ENCODE results near the gene ITPK1.
A peak's percentile ranks its signal among the peaks of the same experiment; 100 is the strongest.

Gene ITPK1

DNA sequence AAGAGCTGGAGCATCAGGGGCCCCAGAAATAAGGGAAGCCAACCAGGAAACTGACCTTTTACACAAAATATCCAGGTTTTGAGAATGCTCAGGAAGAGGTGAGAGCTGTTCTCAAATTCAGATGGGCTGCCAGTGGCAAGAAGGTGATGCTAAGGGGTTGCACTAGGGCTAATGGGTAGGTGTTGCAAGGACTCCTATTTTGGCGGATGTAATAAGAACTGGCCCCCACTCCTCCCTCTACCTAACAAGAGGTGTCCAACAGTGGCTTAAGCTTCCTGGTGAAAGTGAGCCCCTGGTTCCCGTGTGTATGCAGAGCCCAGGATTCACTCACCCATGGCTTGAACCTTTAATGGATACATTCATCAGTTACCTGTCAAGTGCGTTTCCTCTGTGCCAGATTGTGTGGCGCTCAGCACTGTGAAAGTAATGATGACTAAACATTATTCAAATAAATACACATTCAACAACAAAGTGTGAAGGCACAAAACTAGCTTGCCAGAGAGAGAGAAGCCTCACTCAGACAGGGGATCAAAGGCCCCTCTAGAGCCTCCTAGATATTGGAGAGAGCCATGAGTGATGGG lies 193.5 kb downstream of the ITPK1 start:
- no peak for DNase-seq (ENCODE audit: low spot score)

DNA sequence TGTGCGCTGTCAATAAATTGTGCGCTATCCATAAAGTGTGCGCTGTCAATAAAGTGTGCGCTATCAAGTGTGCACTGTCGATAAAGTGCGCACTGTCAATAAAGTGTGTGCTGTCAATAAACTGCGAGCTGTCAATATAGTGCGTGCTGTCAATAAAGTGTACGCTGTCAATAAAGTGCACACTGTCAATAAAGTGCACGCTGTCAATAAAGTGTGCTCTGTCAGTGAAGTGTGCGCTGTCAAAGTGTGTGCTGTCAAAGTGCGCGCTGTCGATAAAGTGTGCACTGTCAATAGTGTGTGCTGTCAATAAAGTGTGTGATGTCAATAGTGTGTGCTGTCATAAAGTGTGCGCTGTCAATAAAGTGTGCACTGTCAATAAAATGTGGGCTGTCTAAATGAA lies 195.7 kb downstream of the ITPK1 start:
- no peak for DNase-seq (ENCODE audit: low spot score)

DNA sequence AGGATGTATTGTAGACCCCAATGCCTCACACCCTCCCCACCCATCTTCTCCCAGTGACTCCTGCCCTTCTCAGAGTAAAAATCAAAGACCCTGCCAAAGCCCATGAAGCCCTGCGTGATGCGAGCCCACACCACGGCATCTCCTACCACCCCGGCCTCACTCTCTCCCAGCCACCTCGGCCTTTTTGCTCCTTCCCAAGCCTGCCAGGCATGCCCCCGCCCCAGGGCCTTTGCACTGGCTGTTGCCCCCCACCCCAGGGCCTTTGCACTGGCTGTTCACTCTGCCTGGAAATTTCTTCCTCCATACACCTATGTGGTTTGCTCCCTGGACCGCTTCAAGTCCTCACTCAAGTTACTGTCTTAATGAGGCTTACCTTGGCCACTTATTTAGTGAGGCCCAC lies 197.8 kb downstream of the ITPK1 start:
- DNase-seq (ENCODE audit: low spot score), result no peak

DNA sequence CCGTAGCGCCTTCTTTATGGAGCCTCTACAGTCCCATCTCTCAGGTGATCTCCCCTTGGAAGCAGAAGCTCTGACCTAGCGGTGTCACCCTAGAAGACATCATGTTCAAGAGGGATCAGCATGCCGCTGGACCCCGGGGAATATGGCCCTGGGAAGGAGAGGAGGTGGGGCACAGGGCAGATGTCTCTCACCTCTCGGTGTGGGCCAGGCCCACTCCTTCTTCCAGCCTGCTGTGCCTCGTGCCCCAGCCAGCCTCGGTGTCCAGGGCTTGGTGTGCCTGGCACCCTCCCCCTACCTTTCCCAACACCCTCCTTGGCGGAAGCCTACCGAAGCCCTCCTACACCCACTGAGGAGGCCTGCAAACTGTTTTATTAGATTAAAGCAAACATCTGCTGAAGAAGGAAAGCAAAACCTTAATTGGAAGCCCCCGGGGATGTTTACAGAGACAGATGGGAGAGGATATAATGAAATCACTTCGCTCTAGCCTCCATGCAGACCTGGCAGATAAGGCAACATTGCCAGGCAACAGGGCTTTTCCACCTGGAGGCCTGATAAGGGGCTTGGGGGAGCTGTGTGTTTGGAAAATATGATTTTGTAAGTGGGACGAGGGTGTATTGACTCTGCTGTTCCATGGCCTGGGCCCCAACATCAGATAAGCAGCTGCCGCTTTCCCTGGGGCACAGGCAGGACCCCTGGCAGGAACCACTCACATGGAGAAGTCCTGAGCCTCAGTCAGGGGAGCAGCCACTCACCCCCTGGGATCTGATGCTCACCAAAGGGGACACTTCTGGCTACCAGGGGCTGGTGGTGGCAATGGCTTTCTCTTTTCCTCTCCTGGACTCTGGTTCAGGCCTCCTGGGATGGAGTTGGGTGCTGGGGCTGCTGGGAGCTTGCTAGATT lies 198.4 kb downstream of the ITPK1 start:
- DNase-seq (ENCODE audit: low spot score), result no peak

DNA sequence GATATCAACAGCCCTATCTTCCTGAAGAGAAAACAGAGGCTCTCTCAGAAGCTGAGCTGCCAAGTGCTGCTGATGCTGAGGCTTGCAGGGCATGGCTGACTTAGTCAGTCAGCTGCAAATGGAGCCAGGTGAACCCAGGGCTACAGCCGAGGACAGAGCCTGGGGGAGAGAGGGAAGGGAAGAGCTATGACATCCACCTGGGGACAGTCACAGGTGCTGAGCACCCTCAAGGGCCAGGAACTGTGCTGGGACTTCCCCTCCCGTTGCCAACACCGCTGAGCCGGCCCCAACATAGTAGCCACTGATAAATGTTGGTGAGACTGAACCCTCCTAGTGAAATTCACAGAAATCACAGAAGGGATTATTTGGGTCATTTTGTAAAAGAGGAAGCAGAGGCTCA lies 199.5 kb downstream of the ITPK1 start:
- DNase-seq (ENCODE audit: low spot score), result no peak

DNA sequence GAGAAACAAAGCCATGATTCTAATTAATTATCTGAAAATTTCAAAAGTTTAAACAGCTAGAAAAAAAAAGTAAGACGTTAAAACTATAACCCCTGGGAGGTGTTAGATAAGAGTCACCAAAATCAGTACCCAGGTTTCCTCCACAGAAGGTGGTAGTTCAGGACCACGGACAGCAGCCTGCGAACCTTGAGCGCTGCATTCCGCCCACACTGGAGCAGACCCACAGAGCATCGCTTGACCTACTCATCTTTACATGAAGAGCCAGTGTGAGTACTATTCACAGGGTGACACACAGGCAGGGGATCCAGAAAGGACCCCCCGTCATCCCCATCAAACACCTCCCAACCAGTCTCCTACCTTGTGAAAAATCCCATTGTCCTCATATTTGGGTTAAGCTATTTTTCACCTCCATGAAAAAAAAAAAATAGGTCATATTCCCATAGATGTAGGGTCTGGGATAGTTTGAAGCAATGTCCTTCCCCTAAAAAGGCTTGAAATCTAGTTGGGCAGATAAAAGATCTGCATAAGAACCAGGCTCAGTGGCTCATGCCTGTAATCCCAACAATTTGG lies 201.6 kb downstream of the ITPK1 start:
- DNase-seq (ENCODE audit: low spot score), result peak; percentile 17

DNA sequence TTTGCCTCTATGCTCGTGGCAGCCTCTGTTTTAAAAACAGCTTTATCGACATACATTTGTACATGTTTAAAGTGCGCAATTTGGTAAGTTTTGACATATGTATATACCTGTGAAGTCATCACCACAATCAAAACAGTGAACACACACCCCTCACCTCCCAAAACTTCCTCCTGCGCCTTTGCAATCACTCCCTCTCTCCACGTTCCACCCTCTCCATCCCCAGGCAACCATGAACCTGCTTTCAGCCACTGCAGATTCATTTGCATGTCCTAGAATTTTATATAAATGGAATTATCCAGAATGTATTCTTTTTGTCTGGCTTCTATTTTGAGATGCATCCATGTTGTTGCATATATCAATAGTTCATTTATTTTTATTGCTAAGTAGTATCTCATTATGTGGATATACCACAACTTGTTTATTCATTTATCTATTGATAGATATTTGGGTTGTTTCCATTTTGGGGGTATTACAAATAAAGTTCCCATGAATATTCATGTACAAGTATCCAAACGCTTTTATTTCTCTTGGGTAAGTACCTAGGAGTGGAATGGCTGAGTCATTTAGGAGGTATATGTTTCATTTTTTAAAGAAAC lies 208.3 kb downstream of the ITPK1 start:
- DNase-seq (ENCODE audit: low spot score), result no peak

DNA sequence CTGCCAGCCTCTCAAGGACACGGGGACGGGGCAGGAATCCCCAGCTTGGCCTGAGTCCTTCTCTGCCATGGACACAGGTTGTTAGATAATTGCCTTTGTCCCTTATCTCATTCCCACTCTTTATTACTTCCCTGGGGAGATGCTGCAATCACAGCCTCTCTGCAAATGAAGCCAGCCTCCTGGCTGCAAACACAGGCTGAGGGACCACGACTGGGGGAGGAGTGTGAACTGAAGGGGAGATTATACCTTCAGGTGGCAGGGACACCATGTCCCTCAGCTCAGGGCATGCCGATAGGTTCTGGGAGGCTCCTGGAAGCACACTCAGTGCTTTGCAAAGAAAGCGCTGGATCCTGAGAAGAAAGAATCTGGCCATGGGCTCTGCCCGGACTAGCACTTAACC lies 208.9 kb downstream of the ITPK1 start:
- no peak for DNase-seq (ENCODE audit: low spot score)

DNA sequence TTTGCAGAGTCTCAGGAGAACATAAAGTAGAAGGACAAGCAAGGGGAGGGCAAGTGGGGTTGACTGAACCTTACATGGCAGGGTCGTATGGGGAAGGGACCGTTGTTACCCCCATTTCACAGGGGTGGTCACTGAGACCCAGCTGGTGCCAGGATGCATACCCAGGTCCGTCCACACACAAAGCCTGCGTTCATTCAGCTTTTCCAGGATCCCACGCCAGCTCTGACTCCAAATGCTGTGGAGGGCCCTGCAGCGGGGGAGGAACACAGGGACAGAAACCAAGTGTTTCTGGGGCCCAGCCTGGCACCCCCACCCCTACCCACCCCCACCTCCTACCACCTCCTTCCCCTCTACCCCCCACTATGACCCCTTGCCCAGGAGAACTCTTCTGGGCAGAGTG lies 209.3 kb downstream of the ITPK1 start:
- no peak for DNase-seq (ENCODE audit: low spot score)

DNA sequence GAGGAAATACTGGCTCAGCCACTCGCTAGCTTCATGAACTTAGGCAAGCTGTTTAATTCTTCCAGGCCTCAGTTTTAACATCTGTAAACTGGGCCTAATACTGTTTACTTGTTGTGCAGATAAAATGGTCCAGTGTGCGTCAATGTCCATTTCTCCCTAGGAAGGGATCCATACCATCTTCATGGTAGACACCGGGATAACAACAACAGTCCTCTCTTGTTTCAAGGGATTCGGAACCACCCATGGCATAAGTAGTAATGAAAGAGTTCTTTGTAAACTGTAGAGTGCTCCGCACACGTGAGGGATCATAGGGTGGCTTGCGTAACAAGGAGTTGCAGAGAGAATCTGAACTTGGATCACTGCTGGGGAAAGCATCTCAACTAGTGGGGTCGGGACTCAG lies 210.1 kb downstream of the ITPK1 start:
- DNase-seq (ENCODE audit: low spot score), result no peak

DNA sequence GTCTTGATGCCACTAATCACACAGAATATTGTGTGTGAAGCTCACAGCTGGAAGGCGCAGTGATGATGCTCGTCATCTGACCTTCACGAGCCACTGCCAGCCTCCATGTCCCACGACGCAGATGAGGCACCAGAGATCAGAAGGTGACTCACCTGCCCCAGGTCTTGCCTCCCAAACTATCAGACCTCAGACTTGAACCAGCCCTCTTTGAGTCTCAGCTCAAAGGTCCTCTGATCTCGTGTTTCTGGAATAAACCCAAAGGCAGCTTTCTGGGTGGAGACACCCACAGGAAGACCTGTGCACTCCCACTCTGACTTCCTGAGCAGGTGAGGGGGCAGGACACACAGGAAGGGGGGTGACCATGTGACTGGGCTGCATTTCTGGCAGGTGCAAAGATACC lies 212.4 kb downstream of the ITPK1 start:
- no peak for DNase-seq (ENCODE audit: low spot score)

DNA sequence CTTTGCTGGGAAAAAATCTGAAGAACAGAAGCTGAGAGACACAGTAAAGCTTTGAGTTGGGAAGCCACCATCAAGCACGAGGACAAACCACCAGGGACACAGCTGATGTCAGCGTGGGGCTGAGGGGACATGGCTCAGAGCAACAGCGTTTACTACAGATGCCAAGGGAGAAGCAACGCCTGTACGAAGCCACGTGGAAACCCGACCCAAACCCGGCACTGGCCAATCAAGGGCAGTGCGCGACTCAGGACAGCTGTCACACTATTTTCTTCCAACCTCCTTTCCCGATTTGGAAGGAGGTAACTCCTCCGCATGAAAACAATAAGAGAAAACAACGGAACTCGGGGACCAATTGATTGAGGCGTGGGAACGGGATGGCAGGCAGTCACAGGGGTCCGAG lies 213.0 kb downstream of the ITPK1 start:
- DNase-seq (ENCODE audit: low spot score), result no peak

DNA sequence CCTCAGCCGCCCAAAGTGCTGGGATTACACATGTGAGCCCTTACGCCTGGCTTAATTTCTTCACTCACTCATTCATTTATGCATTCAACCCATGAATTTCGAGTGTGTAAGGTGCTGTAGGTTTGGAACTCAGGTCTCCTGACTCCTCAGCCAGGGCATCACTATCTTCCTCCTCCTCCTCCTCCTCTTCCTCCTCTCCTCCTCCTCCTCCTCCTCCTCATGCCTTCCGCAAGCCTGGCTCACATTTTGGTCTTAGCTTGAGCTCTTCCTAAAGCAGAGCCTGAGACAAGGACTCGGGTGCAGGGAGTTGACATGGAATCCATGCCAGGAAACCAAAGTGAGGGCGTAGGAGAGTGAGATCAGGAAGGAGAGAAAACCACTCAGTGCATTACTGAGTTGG lies 213.5 kb downstream of the ITPK1 start:
- no peak for DNase-seq (ENCODE audit: low spot score)

DNA sequence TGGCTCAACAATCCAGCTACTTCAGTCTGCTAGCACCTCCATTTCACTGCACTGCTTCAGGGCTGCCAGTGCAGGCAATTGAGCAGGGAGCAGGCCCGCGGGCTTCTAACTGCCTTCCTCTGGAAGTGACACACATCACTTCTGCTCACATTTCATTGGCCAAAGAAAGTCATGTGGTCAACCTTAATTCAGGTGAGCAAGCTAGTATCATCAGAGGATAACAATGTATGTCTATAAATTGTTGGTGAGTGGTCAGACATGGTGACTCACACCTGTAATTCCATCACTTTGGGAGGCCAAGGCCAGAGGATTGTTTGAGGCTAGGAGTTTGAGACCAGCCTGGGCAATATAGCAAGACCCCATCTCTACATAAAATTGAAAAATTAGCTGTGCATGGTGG lies 215.1 kb downstream of the ITPK1 start:
- no peak for DNase-seq (ENCODE audit: low spot score)

DNA sequence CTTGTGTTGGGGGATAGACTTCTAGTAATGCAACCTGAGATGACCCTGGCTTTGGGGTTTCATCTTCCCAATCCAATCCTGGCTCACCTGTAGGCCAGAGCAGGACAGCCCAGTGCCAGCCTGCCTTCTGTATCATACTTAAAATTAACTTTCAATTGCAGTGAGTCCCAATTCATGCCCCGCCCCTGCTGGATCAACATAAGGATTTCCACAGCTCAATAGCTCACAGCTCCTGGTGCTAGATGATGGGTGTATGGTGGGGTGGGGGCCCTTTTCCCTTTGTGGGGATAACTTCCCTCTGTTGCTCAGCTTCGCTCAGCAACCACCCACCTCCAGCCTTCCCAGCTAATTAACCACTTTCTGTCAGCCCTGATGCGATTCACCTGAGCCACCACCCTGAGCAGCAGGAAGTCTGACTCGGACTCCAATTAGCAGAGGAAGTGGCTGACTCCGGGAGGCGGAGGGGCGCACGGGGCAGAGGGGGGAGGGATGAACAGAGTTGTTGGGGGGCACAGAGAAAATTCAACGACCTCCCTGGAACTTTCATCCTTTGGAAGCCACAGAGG lies 217.1 kb downstream of the ITPK1 start:
- no peak for DNase-seq (ENCODE audit: low spot score)

DNA sequence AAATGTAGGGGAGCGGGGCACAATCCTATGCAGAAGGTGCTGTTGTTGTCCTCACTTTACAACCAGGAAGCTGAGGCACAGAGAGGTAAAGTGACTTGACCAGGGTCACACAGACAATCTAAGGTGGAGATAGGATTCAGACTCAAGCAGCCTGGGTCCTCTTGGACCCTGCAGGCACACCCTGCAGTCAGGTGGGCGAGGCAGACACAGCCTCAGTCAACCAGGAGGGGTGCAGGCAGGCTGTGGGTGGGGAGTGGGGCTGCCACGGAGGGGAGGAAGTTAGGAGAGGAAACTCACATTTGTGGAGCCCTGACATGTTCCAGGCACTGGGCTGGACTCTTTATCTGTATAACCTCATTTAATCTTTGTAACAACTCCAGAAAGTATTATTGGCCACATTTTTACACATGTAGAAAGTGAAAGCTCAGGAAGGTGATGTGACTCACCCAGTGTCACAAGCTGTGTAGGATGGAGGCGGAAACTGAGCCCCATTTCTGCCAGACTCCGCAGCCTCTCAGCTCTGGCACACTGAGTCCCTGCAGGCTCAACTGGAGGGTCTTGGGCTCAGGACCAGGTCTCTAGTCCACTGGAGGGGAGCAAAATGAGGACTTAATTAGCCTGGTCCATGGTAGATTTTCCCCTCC lies 217.7 kb downstream of the ITPK1 start:
- DNase-seq (ENCODE audit: low spot score), result peak; percentile 68

DNA sequence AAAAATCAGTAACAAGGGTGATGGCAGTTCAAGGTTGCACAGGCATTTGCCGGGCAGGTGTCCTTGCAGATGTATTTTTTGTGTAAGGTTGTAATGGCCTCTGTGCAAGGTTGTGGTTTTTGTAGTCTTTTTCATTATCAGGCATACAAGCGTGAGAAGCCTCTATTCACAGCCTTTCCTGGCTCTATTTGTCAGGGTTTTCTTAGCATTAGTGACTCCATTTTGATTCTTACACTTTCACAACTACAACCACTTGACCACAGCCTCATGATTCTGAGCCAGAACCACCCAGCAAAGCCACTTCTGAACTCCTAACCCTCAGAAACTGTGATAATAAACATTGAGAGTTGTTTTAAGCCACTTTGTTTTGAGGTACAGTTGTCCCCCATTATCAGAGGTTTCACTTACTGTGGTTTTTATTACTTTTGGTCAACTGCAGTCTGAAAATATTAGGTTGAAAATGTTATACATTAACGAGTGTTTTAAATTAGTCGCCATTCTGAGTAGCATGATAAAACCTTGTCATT lies 220.3 kb downstream of the ITPK1 start:
- no peak for DNase-seq (ENCODE audit: low spot score)

DNA sequence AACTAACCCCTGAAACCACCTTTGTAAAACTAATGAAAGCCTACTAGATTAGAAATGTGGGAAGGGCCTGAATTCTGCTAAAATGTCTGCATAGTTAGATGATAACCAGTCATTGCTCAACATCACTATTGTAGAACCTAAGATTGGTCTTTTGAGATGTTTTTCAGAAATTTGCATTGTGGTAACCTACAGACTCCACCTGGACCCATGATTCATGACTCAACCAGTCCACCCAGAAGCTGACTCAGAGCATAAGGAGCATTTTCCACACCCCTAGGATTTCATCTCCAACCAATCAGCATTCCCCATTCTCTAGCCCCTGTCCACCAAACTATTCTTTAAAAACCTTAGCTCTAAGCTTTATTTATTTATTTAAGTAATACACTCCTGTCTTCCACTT lies 223.1 kb downstream of the ITPK1 start:
- no peak for DNase-seq (ENCODE audit: low spot score)

DNA sequence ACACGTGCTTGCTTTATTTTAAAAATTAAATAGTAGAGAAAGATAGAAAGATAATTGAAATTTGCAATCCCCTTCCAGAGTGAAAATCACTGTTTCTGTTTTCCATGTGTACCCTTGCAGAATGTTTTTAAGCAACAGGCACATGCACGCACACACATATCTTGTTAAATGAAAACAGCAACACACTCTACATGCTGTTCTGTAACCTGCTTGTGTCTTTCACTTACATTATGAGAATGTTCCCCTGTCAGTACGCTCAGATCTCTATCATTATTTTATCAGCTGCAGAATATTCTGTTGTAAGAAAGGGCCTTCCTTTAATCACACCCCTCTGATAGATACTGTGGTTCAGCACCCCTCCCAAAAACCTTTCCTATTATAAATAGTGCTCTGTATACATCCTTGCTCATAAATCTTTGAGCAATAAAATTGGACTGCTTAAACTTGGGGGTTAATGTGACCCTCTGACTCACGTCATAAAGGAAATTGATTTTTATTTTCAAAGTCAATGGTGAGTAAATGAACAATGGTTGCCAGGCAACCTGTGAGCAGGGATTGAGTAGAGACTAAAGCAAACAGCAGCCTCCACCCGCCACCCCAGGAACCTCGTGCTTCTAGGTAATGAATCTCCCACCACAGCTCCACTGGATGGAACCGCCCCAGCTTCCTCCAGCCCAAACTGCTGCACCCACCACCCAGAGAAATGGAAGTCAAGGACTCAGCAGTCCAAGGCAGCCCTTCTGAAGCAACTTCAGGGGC lies 224.7 kb downstream of the ITPK1 start:
- DNase-seq (ENCODE audit: low spot score), result no peak

DNA sequence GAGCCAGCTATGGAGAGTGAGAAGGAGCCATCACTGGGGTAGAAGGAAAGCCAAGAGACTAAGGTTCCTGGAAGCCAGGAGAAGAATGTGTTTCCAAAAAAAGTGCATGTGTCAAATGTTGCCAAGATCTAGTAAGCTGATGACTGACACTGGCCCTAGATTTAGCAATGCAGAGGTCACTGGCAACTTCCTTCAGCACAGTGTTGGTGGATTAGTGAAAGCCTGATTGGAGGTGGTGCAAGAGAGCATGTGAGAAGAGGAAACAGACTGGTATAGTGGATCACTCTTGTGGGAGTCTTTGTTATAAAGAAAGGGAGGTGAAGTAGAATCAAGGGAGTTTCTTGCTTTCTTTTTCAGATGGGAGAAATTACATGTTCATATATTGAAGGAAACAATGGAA lies 226.8 kb downstream of the ITPK1 start:
- DNase-seq (ENCODE audit: low spot score), result no peak

DNA sequence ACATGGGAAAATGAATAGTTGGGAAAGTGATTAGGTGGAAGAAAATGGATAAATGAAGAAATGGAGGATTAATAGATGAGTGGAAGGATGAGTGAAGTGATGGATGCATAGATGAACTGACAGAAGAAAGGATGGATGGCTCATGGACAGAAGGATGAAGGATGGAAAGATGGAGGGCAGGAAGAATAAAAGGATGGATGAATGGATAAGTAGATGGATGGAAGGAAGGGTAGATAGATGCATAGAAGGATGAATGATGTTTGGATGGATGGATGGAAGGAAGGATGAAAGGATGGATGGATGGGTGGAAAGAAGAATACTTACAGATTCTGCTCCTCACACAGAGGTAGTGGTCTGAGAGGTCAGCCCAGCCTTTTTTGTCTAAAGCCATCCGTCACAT lies 228.6 kb downstream of the ITPK1 start:
- no peak for DNase-seq (ENCODE audit: low spot score)
